OCI-LY1 (cell line): ENCODE results near the gene CST4.

Experiments
- H2AFZ ChIP-seq: fragments of 200-600 bp; sonication (generic), shearing (Covaris generic); 2 replicates; pipeline ENCODE4 v1.6.0; 2014; ENCODE audit warnings: antibody characterized with exemption, mild to moderate bottlenecking, low read length
- H3F3A ChIP-seq: fragments of 200-600 bp; sonication (generic), shearing (Covaris generic); 2 replicates; pipeline ENCODE4 v1.6.0; 2014; ENCODE audit warnings: mild to moderate bottlenecking, antibody characterized with exemption, low read length, moderate library complexity; ENCODE audit not compliant: insufficient read depth
- H3K27ac ChIP-seq: fragments of 200-600 bp; sonication (generic); 2 replicates; pipeline ENCODE4 v1.5.1; 2014; ENCODE audit warnings: low read length, mixed run types, mild to moderate bottlenecking, low read depth; ENCODE audit not compliant: poor library complexity, severe bottlenecking
- H3K27me3 ChIP-seq: fragments of 200-600 bp; sonication (generic); 2 replicates; pipeline ENCODE4 v1.6.0; 2014; ENCODE audit warnings: antibody characterized with exemption, mild to moderate bottlenecking, low read length, moderate library complexity; ENCODE audit not compliant: insufficient read depth
- H3K36me3 ChIP-seq: fragments of 200-600 bp; sonication (generic); 2 replicates; pipeline ENCODE4 v1.6.1; 2014; ENCODE audit warnings: mild to moderate bottlenecking, antibody characterized with exemption, low read length, moderate library complexity, mixed read lengths; ENCODE audit not compliant: insufficient read depth
- H3K4me1 ChIP-seq: fragments of 200-600 bp; sonication (generic); 2 replicates; pipeline ENCODE4 v1.5.1; 2014; ENCODE audit warnings: mild to moderate bottlenecking, low read length, moderate library complexity; ENCODE audit not compliant: insufficient read depth, severe bottlenecking
- H3K4me2 ChIP-seq: fragments of 200-600 bp; sonication (generic), shearing (Covaris generic); 2 replicates; pipeline ENCODE4 v1.6.1; 2014; ENCODE audit warnings: low read length
- H3K4me3 ChIP-seq: fragments of 200-600 bp; sonication (generic); 2 replicates; pipeline ENCODE4 v1.5.1; 2014; ENCODE audit warnings: low read length, low read depth, mild to moderate bottlenecking, mixed read lengths; ENCODE audit not compliant: poor library complexity, severe bottlenecking
- H3K79me2 ChIP-seq: fragments of 200-600 bp; shearing (Covaris generic); 2 replicates; pipeline ENCODE4 v1.6.1; 2016; ENCODE audit warnings: mixed run types, low read length, mixed read lengths; ENCODE audit not compliant: insufficient read depth
- H3K9ac ChIP-seq: fragments of 200-600 bp; sonication (generic), shearing (Covaris generic); 2 replicates; pipeline ENCODE4 v1.6.1; 2014; ENCODE audit warnings: mild to moderate bottlenecking, low read length, mixed read lengths
- H3K9me2 ChIP-seq: fragments of 200-600 bp; sonication (generic), shearing (Covaris generic); 2 replicates; pipeline ENCODE4 v1.6.1; 2014; ENCODE audit warnings: low read depth, mild to moderate bottlenecking, low read length, mixed read lengths
- H3K9me3 ChIP-seq: fragments of 200-600 bp; shearing (Covaris generic); 2 replicates; pipeline ENCODE4 v1.6.1; 2014; ENCODE audit warnings: low read length, mixed read lengths
- H4K20me1 ChIP-seq: fragments of 200-600 bp; sonication (generic), shearing (Covaris generic); 2 replicates; pipeline ENCODE4 v1.6.0; 2016; ENCODE audit warnings: mild to moderate bottlenecking, low read length; ENCODE audit not compliant: insufficient read depth
- CTCF ChIP-seq: fragments of 200-600 bp; sonication (generic), shearing (Covaris generic); IDR thresholded peaks from 2 replicates; pipeline ENCODE4 v1.5.1; 2017; ENCODE audit warnings: mild to moderate bottlenecking, antibody characterized with exemption, low read length, moderate library complexity, mixed read lengths
- EZH2 ChIP-seq: fragments of 200-600 bp; sonication (generic), shearing (Covaris generic); IDR thresholded peaks from 2 replicates; pipeline ENCODE4 v1.8.0; 2017; ENCODE audit warnings: borderline replicate concordance, mixed run types, mild to moderate bottlenecking, antibody characterized with exemption, low read length, moderate library complexity, mixed read lengths

Gene CST4

DNA sequence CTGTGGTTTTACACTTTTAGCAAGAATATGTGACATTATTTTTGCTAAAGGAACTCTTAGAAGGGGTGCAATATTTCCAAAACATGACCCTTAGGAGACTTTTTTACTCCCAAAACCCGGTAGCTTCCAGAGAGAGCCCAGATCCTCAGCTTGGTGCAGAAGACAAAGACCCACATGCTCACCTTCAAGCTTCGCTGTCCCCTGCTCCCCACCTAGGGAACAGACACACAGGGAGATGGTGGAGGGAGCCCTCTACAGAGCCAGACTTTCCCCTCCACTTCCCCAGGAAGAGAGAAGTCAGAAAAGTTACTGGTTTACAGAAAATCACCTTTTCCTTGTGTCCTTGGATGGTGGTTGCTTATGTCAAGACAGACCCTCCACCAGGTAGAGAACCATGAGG lies 5.0 kb downstream of the CST4 start:
- H3K79me2 ChIP-seq = no peaks in the 10 kb centered on the region
- no peak overlapping the region for H2AFZ ChIP-seq
- no peaks in the 10 kb centered on the region for H4K20me1 ChIP-seq
- H3K9me3 ChIP-seq = no peaks in the 10 kb centered on the region
- no peaks in the 10 kb centered on the region for H3F3A ChIP-seq
- H3K9me2 ChIP-seq = no peaks in the 10 kb centered on the region
- no peaks in the 10 kb centered on the region for H3K4me1 ChIP-seq
- H3K27me3 ChIP-seq = no peaks in the 10 kb centered on the region
- no peaks in the 10 kb centered on the region for H3K36me3 ChIP-seq
- TF ChIP-seq EZH2 (no peak), CTCF (no peak)
- H3K9ac ChIP-seq = no peak overlapping the region
- no peak overlapping the region for H3K4me3 ChIP-seq
- no peak overlapping the region for H3K27ac ChIP-seq
- no peak overlapping the region for H3K4me2 ChIP-seq

- H3K27ac ChIP-seq = no peak overlapping the region
- H3K4me2 ChIP-seq = no peak overlapping the region
- no peak overlapping the region for H2AFZ ChIP-seq
- no peaks in the 10 kb centered on the region for H3K4me1 ChIP-seq
- TF ChIP-seq EZH2 (no peak), CTCF (no peak)
- no peaks in the 10 kb centered on the region for H3K36me3 ChIP-seq
- no peaks in the 10 kb centered on the region for H3K9me2 ChIP-seq
- no peaks in the 10 kb centered on the region for H3K9me3 ChIP-seq
- no peaks in the 10 kb centered on the region for H3F3A ChIP-seq
- H4K20me1 ChIP-seq = no peaks in the 10 kb centered on the region
- no peaks in the 10 kb centered on the region for H3K27me3 ChIP-seq
- no peaks in the 10 kb centered on the region for H3K79me2 ChIP-seq
- no peak overlapping the region for H3K4me3 ChIP-seq
- H3K9ac ChIP-seq = no peak overlapping the region
These were observed 5.6 kb downstream of the CST4 start for GRCh38 chr20:23683281-23683680.

- H3K36me3 ChIP-seq = no peaks in the 10 kb centered on the region
- no peaks in the 10 kb centered on the region for H3K9me3 ChIP-seq
- TF ChIP-seq CTCF = no peak
- no peak for TF ChIP-seq EZH2
- H3F3A ChIP-seq = no peaks in the 10 kb centered on the region
- no peak overlapping the region for H3K4me3 ChIP-seq
- H3K4me1 ChIP-seq = no peaks in the 10 kb centered on the region
- H3K27ac ChIP-seq = no peak overlapping the region
- H4K20me1 ChIP-seq = no peaks in the 10 kb centered on the region
- no peak overlapping the region for H3K9ac ChIP-seq
- H2AFZ ChIP-seq = no peak overlapping the region
- no peaks in the 10 kb centered on the region for H3K79me2 ChIP-seq
- H3K9me2 ChIP-seq = no peaks in the 10 kb centered on the region
- no peaks in the 10 kb centered on the region for H3K27me3 ChIP-seq
- H3K4me2 ChIP-seq = no peak overlapping the region
These were observed 8.7 kb downstream of the CST4 start for GRCh38 chr20:23680146-23680545.
